Smooth muscle cell (in vitro differentiated cells): Measurements from ENCODE around the gene ALLC. TPM values are rescaled to one million over a fixed set of nuclear protein-coding genes. Genes with fewer than 3 reads are reported as not detected.

Experiments used
- DNase-seq: peaks from one replicate; lab custom pipeline; 2025; ENCODE audit not compliant: unreplicated experiment; lab: John Stamatoyannopoulos, UW
- H2AFZ ChIP-seq: fragments of 200-600 bp; sonication (generic); 2 replicates; pipeline ENCODE4 v1.6.0; 2016; ENCODE audit warnings: antibody characterized with exemption, low read depth, mild to moderate bottlenecking
- H3F3A ChIP-seq: fragments of 200-600 bp; sonication (generic); 2 replicates; pipeline ENCODE4 v1.6.0; 2017; ENCODE audit warnings: antibody characterized with exemption, low read depth
- H3K27ac ChIP-seq: fragments of 200-600 bp; sonication (generic); 2 replicates; pipeline ENCODE4 v1.5.1; 2016; ENCODE audit warnings: low read depth, mild to moderate bottlenecking
- H3K27me3 ChIP-seq: fragments of 200-600 bp; sonication (generic); 2 replicates; pipeline ENCODE4 v1.6.1; 2016; ENCODE audit warnings: low read depth, mild to moderate bottlenecking
- H3K36me3 ChIP-seq: fragments of 200-600 bp; sonication (generic); 2 replicates; pipeline ENCODE4 v1.5.1; 2016; ENCODE audit warnings: low read depth
- H3K4me1 ChIP-seq: fragments of 200-600 bp; sonication (generic); 2 replicates; pipeline ENCODE4 v1.5.1; 2016; ENCODE audit warnings: low read depth
- H3K4me2 ChIP-seq: fragments of 200-600 bp; sonication (generic); 2 replicates; pipeline ENCODE4 v1.6.0; 2016; ENCODE audit warnings: mild to moderate bottlenecking
- H3K4me3 ChIP-seq: fragments of 200-600 bp; sonication (generic); 2 replicates; pipeline ENCODE4 v1.5.1; 2016; ENCODE audit warnings: mild to moderate bottlenecking
- H3K79me2 ChIP-seq: fragments of 200-600 bp; sonication (generic); 2 replicates; pipeline ENCODE4 v1.6.0; 2016; ENCODE audit warnings: low read depth, mild to moderate bottlenecking
- H3K9ac ChIP-seq: fragments of 200-600 bp; sonication (generic); 2 replicates; pipeline ENCODE4 v1.6.0; 2016; ENCODE audit warnings: low read depth
- H3K9me3 ChIP-seq: fragments of 200-600 bp; sonication (generic); replicated peaks from 2 replicates; pipeline ENCODE4 v1.5.1; 2016; ENCODE audit warnings: low read depth
- H4K20me1 ChIP-seq: fragments of 200-600 bp; sonication (generic); 2 replicates; pipeline ENCODE4 v1.6.0; 2016; ENCODE audit warnings: low read depth
- CTCF ChIP-seq: fragments of 200-600 bp; sonication (generic); IDR thresholded peaks from 2 replicates; pipeline ENCODE4 v1.5.1; 2017; ENCODE audit warnings: borderline replicate concordance, mild to moderate bottlenecking, antibody characterized with exemption; ENCODE audit not compliant: insufficient read depth, poor library complexity, severe bottlenecking
- WGBS: methylation state at CpG from one replicate; pipeline ENCODE4 v1.1.7; 2016; ENCODE audit warnings: low lambda C conversion rate; 5-methylcytosine and 5-hydroxymethylcytosine counted together
- polyA plus RNA-seq: library from polyadenylated mRNA; unstranded; fragments of >200 nt; fragmentation: Nextera tagmentation; extraction: Ambion mirVana; gene quantifications from 2 replicates; pipeline ENCODE4 v1.2.1, GENCODE V29; 2016
- total RNA-seq: library from RNA; depleted of rRNA; stranded (reverse); fragments of >200 nt; gene quantifications from 2 replicates; pipeline ENCODE4 v1.2.3, GENCODE V29; 2014

The ALLC gene
- total and polyA plus RNA-seq, 2 experiments from 2014 or later = not detected

GRCh38 chr2:3647246-3647645, 10.8 kb upstream of the ALLC start:
- Histone ChIP-seq H3K79me2 (no peaks in the 10 kb centered on the region), H3K9ac (no peak overlapping the region), H2AFZ (no peak overlapping the region), H3K9me3 (no peaks in the 10 kb centered on the region), H3K36me3 (no peaks in the 10 kb centered on the region), H3K4me3 (no peak overlapping the region), H3K27ac (no peak overlapping the region), H3K4me1 (peaks cover 13% of the 10 kb centered on the region), H3F3A (no peaks in the 10 kb centered on the region), H3K4me2 (no peak overlapping the region), H4K20me1 (no peaks in the 10 kb centered on the region), H3K27me3 (no peaks in the 10 kb centered on the region)
- WGBS = 76% methylated on average over 11 of the region's 13 CpGs
- no peak for DNase-seq
- TF ChIP-seq CTCF = no peak

GRCh38 chr2:3647831-3648651, 10.0 kb upstream of the ALLC start:
- no peak for DNase-seq
- no peak overlapping the region for H3K4me2 ChIP-seq
- H3K4me1 ChIP-seq = peaks cover 13% of the 10 kb centered on the region
- no peaks in the 10 kb centered on the region for H3K36me3 ChIP-seq
- no peak overlapping the region for H3K4me3 ChIP-seq
- H3K27me3 ChIP-seq = no peaks in the 10 kb centered on the region
- H3F3A ChIP-seq = no peaks in the 10 kb centered on the region
- H3K27ac ChIP-seq = no peak overlapping the region
- H3K9me3 ChIP-seq = no peaks in the 10 kb centered on the region
- H3K79me2 ChIP-seq = no peaks in the 10 kb centered on the region
- H4K20me1 ChIP-seq = no peaks in the 10 kb centered on the region
- TF ChIP-seq CTCF = no peak
- H3K9ac ChIP-seq = no peak overlapping the region
- 94% methylated on average over 13 of the region's 14 CpGs for WGBS
- no peak overlapping the region for H2AFZ ChIP-seq

GRCh38 chr2:3648652-3649177, 9.3 kb upstream of the ALLC start:
- no peak for DNase-seq
- Histone ChIP-seq H3K4me2 (no peak overlapping the region), H3K4me3 (no peak overlapping the region), H3F3A (no peaks in the 10 kb centered on the region), H3K79me2 (no peaks in the 10 kb centered on the region), H3K9ac (no peak overlapping the region), H3K36me3 (no peaks in the 10 kb centered on the region), H2AFZ (no peak overlapping the region), H3K27ac (no peak overlapping the region), H4K20me1 (no peaks in the 10 kb centered on the region), H3K27me3 (no peaks in the 10 kb centered on the region), H3K4me1 (peaks cover 13% of the 10 kb centered on the region), H3K9me3 (no peaks in the 10 kb centered on the region)
- 94% methylated on average over 20 of the region's 20 CpGs for WGBS
- TF ChIP-seq CTCF = no peak
